T-helper 22 cell (primary cell): Measurements from ENCODE around the gene CLUH.
"Not testable (repeated sequence)": the region's sequence is repeated elsewhere in the genome, so short reads cannot be mapped to it uniquely, and the experiment has no call there.

Source experiments
- DNase-seq: peaks from one replicate; pipeline ENCODE4 v3.0.0-alpha.2; 2020; ENCODE audit warnings: low read depth

The CLUH gene

DNA sequence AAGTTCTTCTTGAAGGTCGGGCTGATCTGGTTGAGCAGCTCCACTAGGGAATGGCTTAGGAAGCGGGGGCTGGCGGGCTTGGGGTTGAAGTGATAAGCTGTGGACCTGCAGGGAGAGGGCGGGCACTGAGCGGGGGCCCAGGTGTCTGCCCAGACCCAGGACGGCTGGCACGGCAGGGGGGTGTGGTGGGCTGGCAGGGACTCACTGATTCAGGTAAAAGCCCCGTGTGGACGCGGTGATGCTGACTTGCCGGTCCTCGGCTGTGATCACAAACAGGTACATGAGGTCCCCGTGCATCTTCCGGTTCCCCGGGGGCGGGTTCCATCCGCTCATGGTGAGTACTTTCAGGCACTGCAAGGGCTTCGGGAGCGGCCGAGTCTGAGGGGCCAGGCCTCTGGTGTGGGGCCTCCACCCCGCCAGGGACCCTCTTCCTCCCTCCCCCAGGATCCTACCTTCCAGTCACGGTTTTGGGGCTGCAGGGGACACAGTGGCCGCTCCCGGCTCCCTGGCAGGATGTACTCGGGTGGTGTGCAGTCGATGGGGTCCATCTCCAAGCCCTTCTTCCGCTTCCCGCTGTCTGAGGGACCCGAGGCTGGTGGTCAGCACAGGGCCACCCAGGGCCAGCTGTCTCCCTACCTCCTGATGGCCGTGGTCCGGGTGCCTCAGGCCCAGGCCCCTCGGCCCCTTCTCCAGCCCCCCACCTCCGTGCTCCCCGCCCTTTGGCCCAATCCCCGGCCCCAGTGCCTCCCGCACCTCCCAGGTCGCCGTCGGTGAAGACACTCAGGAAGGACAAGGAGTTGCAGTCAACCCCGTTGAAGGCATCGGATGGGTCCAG is 10.2 kb downstream of the CLUH start:
- DNase-seq: no peak

- DNase-seq: no peak
These were observed 10.9 kb downstream of the CLUH start for GRCh38 chr17:2700491-2701141.

DNA sequence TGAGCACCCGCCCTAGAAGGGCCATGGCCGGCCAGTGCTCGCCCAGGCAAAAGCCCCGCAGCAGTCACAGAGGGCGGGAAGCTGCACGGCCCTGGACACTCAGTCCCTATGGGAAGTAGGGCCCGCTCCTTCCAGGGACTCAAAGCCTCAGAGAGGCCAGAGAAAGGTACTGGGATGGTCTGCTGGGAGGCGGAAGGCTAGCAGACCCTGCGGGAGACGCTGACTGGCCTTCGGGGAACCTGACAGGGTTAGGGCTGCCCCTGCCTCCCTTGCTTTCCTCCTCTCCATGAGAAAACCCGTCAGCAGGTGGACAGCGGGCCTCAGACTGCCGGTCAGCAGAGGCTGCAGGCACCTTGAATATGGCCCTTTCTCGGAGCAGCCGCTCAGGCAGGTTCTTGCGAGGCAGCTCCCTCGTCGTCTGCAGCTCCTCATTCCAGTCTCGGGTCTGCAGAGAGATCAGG is 11.5 kb downstream of the CLUH start:
- no peak for DNase-seq

GRCh38 chr17:2699216-2699805 is 12.3 kb downstream of the CLUH start:
- not testable (repeated sequence) for DNase-seq

DNA sequence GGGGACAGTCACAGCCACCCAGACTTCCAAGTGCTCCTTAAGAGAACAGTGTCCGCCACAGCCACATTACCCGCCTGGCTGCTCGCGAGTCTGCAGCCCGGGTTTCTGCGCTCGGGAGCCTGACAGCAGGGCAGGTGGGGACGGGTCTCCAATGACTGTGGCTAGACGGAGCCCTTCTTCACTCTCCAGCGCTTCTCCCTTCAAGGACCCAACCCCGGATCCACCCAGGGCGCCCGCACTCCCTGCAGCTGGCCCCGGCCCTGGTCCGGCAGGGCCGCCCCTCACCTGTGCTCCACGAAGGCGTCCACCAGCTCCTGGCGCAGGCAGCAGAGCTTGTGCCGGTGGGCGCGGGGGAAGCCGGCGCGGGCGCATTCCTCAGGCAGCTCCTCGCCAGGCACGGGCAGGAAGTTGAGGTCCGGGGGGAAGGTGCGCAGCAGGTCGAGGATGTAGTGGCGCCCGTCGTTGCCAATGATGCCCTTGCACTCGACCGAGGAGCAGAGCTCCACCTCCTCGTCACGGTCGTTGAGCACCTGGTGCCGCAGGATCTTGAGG is 13.9 kb downstream of the CLUH start:
- DNase-seq: no peak

DNA sequence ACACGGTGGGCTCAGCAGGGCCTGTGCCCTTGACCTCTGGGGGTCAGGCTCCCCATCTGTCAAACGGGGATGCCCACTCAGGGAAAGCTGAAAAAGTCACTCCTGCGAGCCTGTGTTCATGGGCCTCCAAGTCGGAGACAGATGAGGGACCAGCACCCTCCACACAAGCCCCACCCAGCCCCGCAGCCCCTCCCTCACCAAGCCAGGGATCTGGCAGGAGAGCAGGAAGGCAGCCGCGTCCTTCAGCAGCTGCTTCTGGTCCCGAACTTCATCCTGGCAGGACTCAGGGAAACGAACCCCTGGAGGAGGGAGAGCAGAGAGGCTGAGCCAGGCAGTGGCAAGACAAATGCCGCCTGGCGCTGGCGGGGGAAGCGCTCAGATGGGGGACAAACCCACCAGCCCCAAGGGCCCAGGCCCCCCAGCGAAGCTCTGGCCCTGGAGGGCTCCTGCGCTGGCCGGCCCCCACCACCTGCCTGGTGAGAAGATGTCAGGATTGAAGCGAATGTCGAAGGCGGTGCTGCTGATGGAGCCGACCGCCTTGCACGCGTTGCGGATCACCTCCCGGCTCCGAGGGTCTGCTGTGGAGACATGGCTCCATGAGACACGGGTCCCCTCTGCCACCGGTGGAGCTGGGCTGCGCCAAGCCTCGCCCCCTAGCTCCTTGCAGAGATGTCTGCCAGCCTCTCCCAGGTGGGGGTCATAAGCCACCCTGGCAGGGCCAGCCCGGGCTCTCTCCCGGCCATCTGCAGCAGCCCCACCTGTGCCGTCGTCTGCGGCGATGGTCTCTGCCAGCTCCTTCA is 15.4 kb downstream of the CLUH start:
- DNase-seq: no peak

GRCh38 chr17:2695243-2695960 is 16.2 kb downstream of the CLUH start:
- no peak for DNase-seq

- no peak for DNase-seq
These were observed 17.0 kb downstream of the CLUH start for GRCh38 chr17:2694381-2695242.

GRCh38 chr17:2693561-2694380 is 17.8 kb downstream of the CLUH start:
- DNase-seq: no peak

GRCh38 chr17:2692781-2693135 is 18.8 kb downstream of the CLUH start:
- no peak for DNase-seq

DNA sequence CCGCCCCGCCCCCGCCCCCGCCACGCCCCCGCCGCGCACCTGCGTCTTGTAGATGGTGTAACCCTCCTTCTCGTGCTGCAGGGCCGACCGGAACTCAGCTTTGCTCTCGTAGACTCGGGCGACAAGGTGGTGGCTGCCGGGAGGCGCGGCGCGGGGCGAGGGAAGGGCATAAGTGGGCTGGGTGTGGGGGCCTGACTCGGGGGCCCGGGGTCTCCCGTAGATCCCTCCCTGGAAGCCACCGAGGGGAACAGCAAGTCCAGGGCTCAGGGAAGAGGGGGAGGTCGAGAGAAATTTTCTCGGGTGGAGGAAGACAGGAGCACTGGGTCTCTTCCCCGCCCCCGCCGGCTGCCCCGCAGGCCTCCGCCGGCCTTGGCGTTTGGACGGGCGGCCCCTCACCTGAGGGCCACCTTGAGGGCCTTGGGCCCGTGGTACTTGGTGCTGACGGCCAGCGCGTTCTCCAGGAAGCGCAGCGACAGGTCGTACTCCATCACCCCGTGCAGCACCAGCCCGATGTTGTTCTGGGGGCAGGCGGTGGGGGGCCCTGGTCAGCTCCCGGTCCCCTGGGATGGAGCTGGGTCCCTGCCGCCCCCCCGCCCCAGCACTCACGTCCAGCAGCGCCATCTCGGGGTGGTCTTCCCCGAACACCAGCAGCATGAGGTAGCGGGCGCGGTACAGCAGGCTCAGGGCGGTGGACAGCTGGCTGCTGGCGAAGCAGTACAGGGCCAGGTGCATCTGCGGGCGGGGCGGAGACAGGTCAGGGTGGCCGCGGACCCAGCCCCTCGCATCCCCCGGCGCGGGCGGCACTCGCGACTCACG is 19.4 kb downstream of the CLUH start:
- no peak for DNase-seq

DNA sequence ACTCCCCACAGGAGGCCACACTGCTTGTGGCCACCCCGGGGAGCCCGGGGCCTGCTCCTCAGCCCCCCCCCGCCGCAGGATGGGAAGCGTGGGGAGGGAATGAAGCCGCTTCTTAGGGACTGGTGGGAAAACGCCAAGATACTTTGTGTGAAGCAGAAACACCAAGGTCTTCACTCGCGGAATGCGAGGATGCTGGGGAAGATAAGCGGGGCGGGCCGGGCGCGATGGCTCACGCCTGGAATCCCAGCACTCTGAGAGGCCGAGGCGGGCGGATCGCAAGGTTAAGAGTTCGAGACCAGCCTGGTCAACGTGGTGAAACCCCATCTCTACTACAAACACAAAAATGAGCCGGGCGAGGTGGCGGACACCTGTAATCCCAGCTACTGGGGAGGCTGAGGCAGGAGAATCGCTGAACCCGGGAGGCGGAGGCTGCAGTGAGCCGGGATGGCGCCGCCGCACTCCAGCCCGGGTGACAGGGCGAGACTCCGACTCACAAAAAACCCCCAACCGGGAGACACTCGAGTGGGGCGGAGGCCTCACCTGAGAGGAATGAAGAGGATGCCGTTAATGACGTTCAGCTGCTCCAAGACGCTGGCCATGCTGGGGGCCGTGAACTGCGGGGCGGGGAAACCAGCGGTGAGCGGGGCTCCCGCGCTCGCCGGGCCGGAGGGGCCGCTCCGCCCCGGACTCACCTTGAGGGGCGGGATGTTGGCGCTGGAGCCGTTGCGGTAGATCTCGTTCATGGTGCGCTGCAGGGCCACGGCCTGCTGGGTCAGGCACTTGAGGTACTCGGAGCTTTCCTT is 20.3 kb downstream of the CLUH start:
- no peak for DNase-seq

DNA sequence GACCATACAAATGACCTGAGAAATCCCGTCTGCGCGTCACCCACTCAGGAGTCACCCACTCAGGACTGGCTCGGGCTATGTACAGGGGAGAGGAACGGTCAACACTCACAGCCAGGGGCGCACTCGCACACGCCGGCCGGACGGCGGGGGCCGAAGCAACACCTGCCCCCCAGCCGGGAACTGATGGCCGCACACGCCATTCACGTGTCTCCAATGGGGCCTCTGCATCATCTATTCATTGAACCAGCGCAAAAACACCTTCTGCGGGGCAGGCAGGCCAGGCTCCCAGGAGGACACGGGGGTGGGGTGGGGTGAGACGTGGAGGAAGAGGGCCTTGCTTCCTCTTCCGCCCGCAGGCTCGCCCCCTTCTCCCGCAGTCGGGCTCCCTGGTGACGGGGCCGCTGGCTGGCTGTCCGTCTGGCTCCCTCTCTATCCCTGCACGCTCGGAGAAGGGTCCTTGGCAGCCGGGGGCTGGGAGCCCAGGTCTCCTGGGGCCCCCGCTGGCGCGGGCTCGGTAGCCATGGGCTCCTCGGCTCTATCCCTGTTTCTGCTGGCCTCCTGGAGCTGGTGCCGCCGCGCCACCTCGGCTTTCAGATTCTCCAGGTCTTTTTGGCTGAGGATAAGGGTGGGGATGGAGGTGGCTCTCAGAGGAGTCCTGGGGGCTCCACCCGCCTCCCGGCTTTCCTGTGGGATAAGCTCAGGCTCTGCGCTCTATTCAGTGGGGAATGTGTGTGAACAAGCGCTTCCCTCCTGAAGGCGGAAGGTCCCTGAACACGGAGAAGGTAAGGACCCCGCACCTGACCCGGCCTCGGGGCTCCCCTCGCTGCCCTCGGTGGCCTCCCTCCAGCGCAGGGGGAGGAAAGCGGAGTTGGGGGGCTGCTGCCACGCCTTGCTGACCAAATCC is 21.1 kb downstream of the CLUH start:
- no peak for DNase-seq

- DNase-seq: no peak
These were observed 22.0 kb downstream of the CLUH start for GRCh38 chr17:2689411-2690164.

GRCh38 chr17:2688351-2689342 is 22.9 kb downstream of the CLUH start:
- no peak for DNase-seq
